Measurements from ENCODE around the gene RSPH1. TPM values are rescaled to one million over a fixed set of nuclear protein-coding genes. Genes with fewer than 3 reads are reported as not detected.
A peak's percentile ranks its signal among the peaks of the same experiment; 100 is the strongest.

RSPH1 gene
- total RNA-seq, 8 experiments from 2014 or later = 0.28 to 39.3 (median 1.5) TPM; not detected in 2

GRCh38 chr21:42443876-42444744 lies 51.9 kb downstream of the RSPH1 start:
- no peak for ATAC-seq (replicated peaks in 6 of 8)
- 60 to 100% (median 88%) methylated on average over 1 to 20 of the region's 34 CpGs; no CpG with 5 or more reads in 3 of the 10 experiments for WGBS, 10 experiments
- in situ Hi-C loops (cut with MboI; ENCODE audit: low pct_unique_long_range_greater_than_20kb in 2 of 9, low sequenced_read_pairs in 9 of 9, unreplicated experiment in 9 of 9) = loop anchor here in 2 of 9 experiments (25.0 kb wide), 2 partner anchors 132 to 282 kb away; partner anchors contain the start of gene TFF3 (in 1 of the 2)

GRCh38 chr21:42443181-42443785 lies 52.7 kb downstream of the RSPH1 start:
- in situ Hi-C loops (cut with MboI; ENCODE audit: low pct_unique_long_range_greater_than_20kb in 2 of 9, low sequenced_read_pairs in 9 of 9, unreplicated experiment in 9 of 9) = loop anchor here in 2 of 9 experiments (25.0 kb wide), 2 partner anchors 131 to 281 kb away; partner anchors contain the start of gene TFF3 (in 1 of the 2)
- 0 to 92% (median 85%) methylated on average over 1 to 5 of the region's 15 CpGs; no CpG with 5 or more reads in 4 of the 10 experiments for WGBS, 10 experiments
- Histone ChIP-seq H3K4me1 (replicated peaks in 1 of 2) (no peaks in the 10 kb centered on the region), H3K27ac (no peak overlapping the region), H3K4me3 (no peak overlapping the region)
- ATAC-seq (replicated peaks in 6 of 8) = no peak

More at GRCh38 chr21:42443876-42444744, 51.9 kb downstream of the RSPH1 start:
- H3K27ac ChIP-seq = no peak overlapping the region
- H3K4me1 ChIP-seq (replicated peaks in 1 of 2) = no peaks in the 10 kb centered on the region
- no peak overlapping the region for H3K4me3 ChIP-seq

- Histone ChIP-seq H3K4me1 (replicated peaks in 1 of 2) (no peaks in the 10 kb centered on the region), H3K27ac (no peak overlapping the region), H3K4me3 (no peak overlapping the region)
- no peak for ATAC-seq (replicated peaks in 6 of 8)
- in situ Hi-C loops (cut with MboI; ENCODE audit: low pct_unique_long_range_greater_than_20kb in 2 of 9, low sequenced_read_pairs in 9 of 9, unreplicated experiment in 9 of 9) = loop anchor here in 2 of 9 experiments (25.0 kb wide), 2 partner anchors 130 to 280 kb away; partner anchors contain the start of gene TFF3 (in 1 of the 2)
- 0 to 100% (median 50%) methylated on average over 1 to 5 of the region's 6 CpGs; no CpG with 5 or more reads in 3 of the 10 experiments for WGBS, 10 experiments
These were observed 54.1 kb downstream of the RSPH1 start for GRCh38 chr21:42441963-42442362.

- in situ Hi-C loops (cut with MboI; ENCODE audit: low pct_unique_long_range_greater_than_20kb in 2 of 9, low sequenced_read_pairs in 9 of 9, unreplicated experiment in 9 of 9) = loop anchor here in 2 of 9 experiments (25.0 kb wide), 2 partner anchors 128 to 278 kb away; partner anchors contain the start of gene TFF3 (in 1 of the 2)
- 18 to 90% (median 52%) methylated on average over 1 to 8 of the region's 12 CpGs; no CpG with 5 or more reads in 1 of the 10 experiments for WGBS, 10 experiments
These were observed 55.7 kb downstream of the RSPH1 start for GRCh38 chr21:42440187-42440792.

GRCh38 chr21:42439284-42440186 lies 56.5 kb downstream of the RSPH1 start:
- no peak overlapping the region for H3K27ac ChIP-seq
- H3K4me1 ChIP-seq (replicated peaks in 1 of 2) = no peaks in the 10 kb centered on the region
- no peak overlapping the region for H3K4me3 ChIP-seq
- no peak for ATAC-seq (replicated peaks in 6 of 8)
- in situ Hi-C loops (cut with MboI; ENCODE audit: low pct_unique_long_range_greater_than_20kb in 2 of 9, low sequenced_read_pairs in 9 of 9, unreplicated experiment in 9 of 9) = loop anchor here in 2 of 9 experiments (25.0 kb wide), 2 partner anchors 127 to 277 kb away; partner anchors contain the start of gene TFF3 (in 1 of the 2)
- 40 to 100% (median 87%) methylated on average over 1 to 6 of the region's 17 CpGs; no CpG with 5 or more reads in 5 of the 10 experiments for WGBS, 10 experiments

More at GRCh38 chr21:42440187-42440792, 55.7 kb downstream of the RSPH1 start:
- Histone ChIP-seq H3K4me3 (no peak overlapping the region), H3K27ac (no peak overlapping the region), H3K4me1 (replicated peaks in 1 of 2) (no peaks in the 10 kb centered on the region)
- no peak for ATAC-seq (replicated peaks in 6 of 8)

- 12 to 100% (median 62%) methylated on average over 1 to 13 of the region's 25 CpGs; no CpG with 5 or more reads in 2 of the 10 experiments for WGBS, 10 experiments
- in situ Hi-C loops (cut with MboI; ENCODE audit: low pct_unique_long_range_greater_than_20kb in 2 of 9, low sequenced_read_pairs in 9 of 9, unreplicated experiment in 9 of 9) = loop anchor here in 2 of 9 experiments (25.0 kb wide), 2 partner anchors 126 to 276 kb away; partner anchors contain the start of gene TFF3 (in 1 of the 2)
- ATAC-seq (replicated peaks in 6 of 8) = no peak
- H3K27ac ChIP-seq = no peak overlapping the region
- H3K4me3 ChIP-seq = no peak overlapping the region
- no peaks in the 10 kb centered on the region for H3K4me1 ChIP-seq (replicated peaks in 1 of 2)
These were observed 57.5 kb downstream of the RSPH1 start for GRCh38 chr21:42438316-42439205.

GRCh38 chr21:42437786-42438185 lies 58.2 kb downstream of the RSPH1 start:
- Histone ChIP-seq H3K4me1 (replicated peaks in 1 of 2) (no peaks in the 10 kb centered on the region), H3K4me3 (no peak overlapping the region), H3K27ac (no peak overlapping the region)
- WGBS, 10 experiments = 8 to 67% (median 38%) methylated on average over 2 to 6 of the region's 8 CpGs; no CpG with 5 or more reads in 5 of the 10 experiments
- ATAC-seq (replicated peaks in 6 of 8) = peak in 2 of 8 experiments; percentile 31 to 50
- in situ Hi-C loops (cut with MboI; ENCODE audit: low pct_unique_long_range_greater_than_20kb in 2 of 9, low sequenced_read_pairs in 9 of 9, unreplicated experiment in 9 of 9) = loop anchor here in 2 of 9 experiments (25.0 kb wide), 2 partner anchors 125 to 275 kb away; partner anchors contain the start of gene TFF3 (in 1 of the 2)

- Histone ChIP-seq H3K27ac (no peak overlapping the region), H3K4me1 (replicated peaks in 1 of 2) (no peaks in the 10 kb centered on the region), H3K4me3 (no peak overlapping the region)
- in situ Hi-C loops (cut with MboI; ENCODE audit: low pct_unique_long_range_greater_than_20kb in 2 of 9, low sequenced_read_pairs in 9 of 9, unreplicated experiment in 9 of 9) = loop anchor here in 2 of 9 experiments (25.0 kb wide), 2 partner anchors 125 to 275 kb away; partner anchors contain the start of gene TFF3 (in 1 of the 2)
- ATAC-seq (replicated peaks in 6 of 8) = no peak
These were observed 59.1 kb downstream of the RSPH1 start for GRCh38 chr21:42436914-42437313.

GRCh38 chr21:42435833-42436232 lies 60.2 kb downstream of the RSPH1 start:
- no peak overlapping the region for H3K4me3 ChIP-seq
- in situ Hi-C loops (cut with MboI; ENCODE audit: low pct_unique_long_range_greater_than_20kb in 2 of 9, low sequenced_read_pairs in 9 of 9, unreplicated experiment in 9 of 9) = loop anchor here in 2 of 9 experiments (25.0 kb wide), 2 partner anchors 124 to 274 kb away; partner anchors contain the start of gene TFF3 (in 1 of the 2)
- no peak for ATAC-seq (replicated peaks in 6 of 8)
- H3K27ac ChIP-seq = no peak overlapping the region
- no peaks in the 10 kb centered on the region for H3K4me1 ChIP-seq (replicated peaks in 1 of 2)

- in situ Hi-C loops (cut with MboI; ENCODE audit: low pct_unique_long_range_greater_than_20kb in 2 of 9, low sequenced_read_pairs in 9 of 9, unreplicated experiment in 9 of 9) = loop anchor here in 2 of 9 experiments (25.0 kb wide), 2 partner anchors 123 to 273 kb away; partner anchors contain the start of gene TFF3 (in 1 of the 2)
- H3K4me1 ChIP-seq (replicated peaks in 1 of 2) = no peaks in the 10 kb centered on the region
- 0 to 73% (median 20%) methylated on average over 1 to 4 of the region's 4 CpGs; no CpG with 5 or more reads in 2 of the 10 experiments for WGBS, 10 experiments
- no peak overlapping the region for H3K27ac ChIP-seq
- H3K4me3 ChIP-seq = no peak overlapping the region
- ATAC-seq (replicated peaks in 6 of 8) = no peak
These were observed 60.6 kb downstream of the RSPH1 start for GRCh38 chr21:42435401-42435800.

- no peak overlapping the region for H3K27ac ChIP-seq
- no peak overlapping the region for H3K4me3 ChIP-seq
- in situ Hi-C loops (cut with MboI; ENCODE audit: low pct_unique_long_range_greater_than_20kb in 2 of 9, low sequenced_read_pairs in 9 of 9, unreplicated experiment in 9 of 9) = loop anchor here in 2 of 9 experiments (25.0 kb wide), 2 partner anchors 123 to 273 kb away; partner anchors contain the start of gene TFF3 (in 1 of the 2)
- WGBS, 10 experiments = 0 to 71% (median 51%) methylated on average over 1 to 3 of the region's 3 CpGs; no CpG with 5 or more reads in 6 of the 10 experiments
- ATAC-seq (replicated peaks in 6 of 8) = no peak
- H3K4me1 ChIP-seq (replicated peaks in 1 of 2) = no peaks in the 10 kb centered on the region
These were observed 61.1 kb downstream of the RSPH1 start for GRCh38 chr21:42434884-42435283.
